Airway epithelial cell (primary cell): ENCODE results near the gene KIAA1217. TPM values are rescaled to one million over a fixed set of nuclear protein-coding genes. Genes with fewer than 3 reads are reported as not detected.

Source experiments
- total RNA-seq: library from RNA; depleted of rRNA; stranded (reverse); fragments of >200 nt; gene quantifications from 2 replicates; pipeline ENCODE4 v1.2.3, GENCODE V29; 2015

The KIAA1217 gene
- 24.7 and 35.1 TPM in 2 replicates for total RNA-seq

GRCh38 chr10:24208661-24209431 lies at the start of gene KIAA1217:
Gene KIAA1217, plus strand, starts transcription at chr10:24209138. Its CDS starts 56 bp downstream, at chr10:24209194.

